ENCODE results near the gene ADISSP. TPM values are rescaled to one million over a fixed set of nuclear protein-coding genes. Genes with fewer than 3 reads are reported as not detected.

ADISSP gene
- total and polyA plus RNA-seq, 2 of the 13 experiments (the other 11 are each of a cell fraction or from before 2014, with no cell fraction given) = 38.3 to 90.6 TPM

GRCh38 chr20:3767427-3768341, at the start of gene ADISSP (continued):
- TF ChIP-seq CSRNP2 (CRISPR knock-in tag; conservative IDR thresholded peaks at IDR 0.05; ENCODE audit: low read depth) (no peak), ZFP41 (CRISPR knock-in tag; IDR thresholded peaks at IDR 0.05; ENCODE audit: borderline replicate concordance) (peak; percentile 19; the same call in 1 of the 2 replicates), AKNA (CRISPR knock-in tag; IDR thresholded peaks at IDR 0.05; ENCODE audit: borderline replicate concordance) (peak; percentile 56; the same call in 1 of the 2 replicates), DR1 (CRISPR knock-in tag; IDR thresholded peaks at IDR 0.05) (peak; percentile 95), ZSCAN31 (CRISPR knock-in tag; IDR thresholded peaks at IDR 0.05; ENCODE audit: low read depth) (peak; percentile 83), ZNF883 (CRISPR knock-in tag; IDR thresholded peaks at IDR 0.05; ENCODE audit: not compliant biosample characterization) (peak; percentile 95), ZNF580 (CRISPR knock-in tag; IDR thresholded peaks at IDR 0.05; ENCODE audit: borderline replicate concordance, low read depth) (no peak; the same call in none of the 2 replicates), MATR3 (CRISPR knock-in tag; IDR thresholded peaks at IDR 0.05) (peak; percentile 94), HNF1B (CRISPR knock-in tag; IDR thresholded peaks at IDR 0.05) (peak; percentile 88), GATAD1 (CRISPR knock-in tag; IDR thresholded peaks at IDR 0.05) (peak; percentile 89), MEIS2 (CRISPR knock-in tag; IDR thresholded peaks at IDR 0.05) (peak; percentile 81), CEBPB (IDR thresholded peaks at IDR 0.05; ENCODE audit: borderline replicate concordance, low read depth, low read length) (no peak), NBN (conservative IDR thresholded peaks at IDR 0.05) (no peak), PAXIP1 (CRISPR knock-in tag; conservative IDR thresholded peaks at IDR 0.05) (peak; percentile 79), HIVEP1 (CRISPR knock-in tag; IDR thresholded peaks at IDR 0.05) (peak; percentile 86), AHR (CRISPR knock-in tag; IDR thresholded peaks at IDR 0.05) (peak; percentile 34)

Data from HepG2 (cell line).